ENCODE measurements around the gene FGFRL1. TPM values are rescaled to one million over a fixed set of nuclear protein-coding genes. Genes with fewer than 3 reads are reported as not detected.

FGFRL1 gene
- total RNA-seq, 1 experiment from 2014 or later = 33.5 TPM

DNA sequence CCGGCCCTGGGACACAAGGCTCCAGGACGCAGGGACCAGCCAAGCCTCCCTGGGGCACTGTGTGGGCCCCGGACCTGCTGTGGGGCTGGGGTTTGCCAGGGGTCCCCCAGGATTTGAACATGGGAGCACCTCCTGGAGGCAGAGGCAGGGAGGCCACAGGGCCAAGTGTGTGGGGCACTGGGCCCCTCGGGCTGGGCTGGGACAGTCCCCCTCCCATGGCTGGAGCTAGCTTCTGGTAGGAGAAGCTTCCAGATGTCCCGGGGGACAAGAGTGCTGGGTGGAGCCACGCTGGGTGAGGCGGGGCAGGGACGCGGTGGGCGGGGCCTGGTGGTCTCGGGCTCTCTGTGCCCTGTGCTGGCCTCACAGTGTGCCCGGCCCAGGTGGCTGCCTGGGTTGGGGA is 18.6 kb downstream of the FGFRL1 start:
- POLR2A ChIA-PET = no interaction called here
- H3K27me3 Mint-ChIP-seq (ENCODE audit: insufficient read depth, unreplicated experiment) = no peaks in the 10 kb centered on the region

GRCh38 chr4:1030559-1030958 is 19.1 kb downstream of the FGFRL1 start:
- H3K27ac Mint-ChIP-seq (ENCODE audit: low read depth, unreplicated experiment) = no peak overlapping the region
- H3K4me3 Mint-ChIP-seq (ENCODE audit: unreplicated experiment) = no peak overlapping the region
- TF ChIP-seq, protein P1, sequence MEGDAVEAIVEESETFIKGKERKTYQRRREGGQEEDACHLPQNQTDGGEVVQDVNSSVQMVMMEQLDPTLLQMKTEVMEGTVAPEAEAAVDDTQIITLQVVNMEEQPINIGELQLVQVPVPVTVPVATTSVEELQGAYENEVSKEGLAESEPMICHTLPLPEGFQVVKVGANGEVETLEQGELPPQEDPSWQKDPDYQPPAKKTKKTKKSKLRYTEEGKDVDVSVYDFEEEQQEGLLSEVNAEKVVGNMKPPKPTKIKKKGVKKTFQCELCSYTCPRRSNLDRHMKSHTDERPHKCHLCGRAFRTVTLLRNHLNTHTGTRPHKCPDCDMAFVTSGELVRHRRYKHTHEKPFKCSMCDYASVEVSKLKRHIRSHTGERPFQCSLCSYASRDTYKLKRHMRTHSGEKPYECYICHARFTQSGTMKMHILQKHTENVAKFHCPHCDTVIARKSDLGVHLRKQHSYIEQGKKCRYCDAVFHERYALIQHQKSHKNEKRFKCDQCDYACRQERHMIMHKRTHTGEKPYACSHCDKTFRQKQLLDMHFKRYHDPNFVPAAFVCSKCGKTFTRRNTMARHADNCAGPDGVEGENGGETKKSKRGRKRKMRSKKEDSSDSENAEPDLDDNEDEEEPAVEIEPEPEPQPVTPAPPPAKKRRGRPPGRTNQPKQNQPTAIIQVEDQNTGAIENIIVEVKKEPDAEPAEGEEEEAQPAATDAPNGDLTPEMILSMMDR (IDR thresholded peaks at IDR 0.05; ENCODE audit: unreplicated experiment) = no peak
- no peaks in the 10 kb centered on the region for H3K9me3 Mint-ChIP-seq (ENCODE audit: unreplicated experiment)
- ChIA-PET POLR2A (no interaction called here), CTCF (interaction anchor here (0.6 kb wide), 1 partner anchor 24 kb away, joined by 4 read pairs; no protein-coding TSS in a partner anchor)
- intact Hi-C loops (cut with micrococcal nuclease) = no loop called here
- H3K36me3 Mint-ChIP-seq (ENCODE audit: insufficient read depth, unreplicated experiment) = peaks cover 23% of the 10 kb centered on the region
- BruUV-seq (replicated peaks) = no TSS peak
- no peak for DNase-seq (ENCODE audit: unreplicated experiment)
- no peaks in the 10 kb centered on the region for H3K27me3 Mint-ChIP-seq (ENCODE audit: insufficient read depth, unreplicated experiment)
- no peaks in the 10 kb centered on the region for H3K4me1 Mint-ChIP-seq (ENCODE audit: insufficient read depth, unreplicated experiment)

More for the DNA sequence above, 18.6 kb downstream of the FGFRL1 start:
- H3K27ac Mint-ChIP-seq (ENCODE audit: low read depth, unreplicated experiment) = no peak overlapping the region
- no peaks in the 10 kb centered on the region for H3K4me1 Mint-ChIP-seq (ENCODE audit: insufficient read depth, unreplicated experiment)
- H3K36me3 Mint-ChIP-seq (ENCODE audit: insufficient read depth, unreplicated experiment) = peaks cover 28% of the 10 kb centered on the region
- CTCF ChIA-PET = no interaction called here
- TF ChIP-seq, protein P1 (IDR thresholded peaks at IDR 0.05; ENCODE audit: unreplicated experiment) = no peak
- no peaks in the 10 kb centered on the region for H3K9me3 Mint-ChIP-seq (ENCODE audit: unreplicated experiment)
- no peak for DNase-seq (ENCODE audit: unreplicated experiment)
- H3K4me3 Mint-ChIP-seq (ENCODE audit: unreplicated experiment) = no peak overlapping the region
- no TSS peak for BruUV-seq (replicated peaks)
- intact Hi-C loops (cut with micrococcal nuclease) = no loop called here

DNA sequence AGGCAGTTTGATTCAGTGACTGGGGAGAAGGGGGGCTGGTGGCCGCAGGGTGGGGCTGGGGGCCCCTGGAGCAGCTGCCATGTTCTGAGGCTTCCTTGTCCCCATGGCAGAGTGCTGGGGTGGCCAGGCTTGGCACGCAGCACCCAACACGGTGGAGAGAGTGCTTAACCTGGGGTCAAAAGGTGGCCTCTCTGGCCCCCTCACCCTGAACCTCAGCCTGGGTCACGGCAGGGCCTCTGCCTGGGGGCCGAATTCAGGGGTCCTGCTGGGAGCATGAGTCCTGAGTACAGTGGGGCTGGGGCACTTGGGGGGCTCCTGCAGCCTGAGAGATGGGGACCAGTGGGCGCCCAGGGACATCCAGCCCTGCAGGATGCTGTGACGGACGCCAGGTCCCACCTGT is 19.9 kb downstream of the FGFRL1 start:
- TF ChIP-seq, protein P1 (IDR thresholded peaks at IDR 0.05; ENCODE audit: unreplicated experiment) = no peak
- H3K27me3 Mint-ChIP-seq (ENCODE audit: insufficient read depth, unreplicated experiment) = no peaks in the 10 kb centered on the region
- intact Hi-C loops (cut with micrococcal nuclease) = no loop called here
- ChIA-PET CTCF (no interaction called here), POLR2A (no interaction called here)
- H3K27ac Mint-ChIP-seq (ENCODE audit: low read depth, unreplicated experiment) = no peak overlapping the region
- H3K36me3 Mint-ChIP-seq (ENCODE audit: insufficient read depth, unreplicated experiment) = peaks cover 20% of the 10 kb centered on the region
- H3K4me3 Mint-ChIP-seq (ENCODE audit: unreplicated experiment) = no peak overlapping the region
- no peaks in the 10 kb centered on the region for H3K9me3 Mint-ChIP-seq (ENCODE audit: unreplicated experiment)
- BruUV-seq (replicated peaks) = no TSS peak
- DNase-seq (ENCODE audit: unreplicated experiment) = no peak
- H3K4me1 Mint-ChIP-seq (ENCODE audit: insufficient read depth, unreplicated experiment) = no peaks in the 10 kb centered on the region

DNA sequence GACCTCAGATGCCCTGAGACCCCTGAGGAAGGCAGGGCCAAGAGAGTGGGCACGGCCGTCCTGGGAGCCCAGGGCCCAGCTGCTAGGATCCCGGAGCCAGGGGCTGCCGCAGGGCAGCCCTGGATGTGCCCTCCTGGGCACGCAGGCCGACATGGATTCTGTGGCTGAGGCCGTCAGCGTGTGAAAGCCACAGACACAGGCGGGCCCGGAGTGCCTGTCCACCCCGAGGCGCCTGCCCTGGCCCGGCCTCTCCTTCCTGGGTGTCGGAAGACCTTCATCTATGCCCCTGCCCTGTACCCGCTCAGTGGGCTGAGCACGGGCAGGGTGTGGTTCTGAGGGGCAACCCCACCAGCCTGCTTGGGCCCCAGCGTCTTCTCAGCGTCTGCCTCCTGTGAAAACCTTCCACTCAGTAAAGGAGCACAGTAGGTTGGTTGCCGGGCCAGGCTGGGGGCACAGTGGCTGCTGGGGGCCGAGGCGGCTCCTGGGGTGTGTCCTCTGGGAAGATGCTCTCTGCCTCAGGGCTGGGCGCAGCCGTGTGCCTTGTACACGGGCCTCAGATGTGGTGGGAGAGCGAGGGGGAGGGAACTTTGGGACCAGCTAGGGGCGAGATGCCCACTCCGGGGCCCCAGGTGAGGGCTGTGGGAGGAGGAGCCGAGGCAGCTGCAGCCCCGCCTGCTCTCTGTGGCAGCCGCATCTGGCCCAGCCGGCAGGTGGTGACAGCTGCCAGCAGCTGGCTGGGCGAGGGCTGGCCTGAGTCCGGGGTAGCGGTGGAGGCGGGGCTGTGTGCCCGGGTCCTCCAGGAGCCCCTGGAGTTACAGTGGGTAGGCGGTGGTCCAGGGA is 20.8 kb downstream of the FGFRL1 start:
- ChIA-PET CTCF (interaction anchor here (0.5 to 1.3 kb wide), 2 partner anchors 9 to 143 kb away, joined by 3 read pairs; no protein-coding TSS in a partner anchor), POLR2A (no interaction called here)
- BruUV-seq (replicated peaks) = no TSS peak
- Mint-ChIP-seq H3K4me3 (ENCODE audit: unreplicated experiment) (no peak overlapping the region), H3K27me3 (ENCODE audit: insufficient read depth, unreplicated experiment) (no peaks in the 10 kb centered on the region), H3K4me1 (ENCODE audit: insufficient read depth, unreplicated experiment) (no peaks in the 10 kb centered on the region), H3K9me3 (ENCODE audit: unreplicated experiment) (no peaks in the 10 kb centered on the region), H3K27ac (ENCODE audit: low read depth, unreplicated experiment) (no peak overlapping the region), H3K36me3 (ENCODE audit: insufficient read depth, unreplicated experiment) (peaks cover 17% of the 10 kb centered on the region)
- DNase-seq (ENCODE audit: unreplicated experiment) = no peak
- intact Hi-C loops (cut with micrococcal nuclease) = no loop called here
- TF ChIP-seq, protein P1 (IDR thresholded peaks at IDR 0.05; ENCODE audit: unreplicated experiment) = no peak

Data from MCF 10A (cell line).